ENCODE measurements around the gene RIPPLY2.

The RIPPLY2 gene

GRCh38 chr6:83860359-83860755 is 7.2 kb downstream of the RIPPLY2 start:
- no peak overlapping the region; the same call in 1 of the 2 replicates for H3K27ac ChIP-seq
- TF ChIP-seq CTCF (conservative IDR thresholded peaks at IDR 0.05) (no peak), ZFX (IDR thresholded peaks at IDR 0.05) (no peak)

GRCh38 chr6:83860782-83861495 is 7.8 kb downstream of the RIPPLY2 start:
- no peak overlapping the region for H3K27ac ChIP-seq
- TF ChIP-seq ZFX (IDR thresholded peaks at IDR 0.05): no peak
- TF ChIP-seq CTCF (conservative IDR thresholded peaks at IDR 0.05): no peak

GRCh38 chr6:83862776-83863471 is 9.8 kb downstream of the RIPPLY2 start:
- no peak overlapping the region for H3K27ac ChIP-seq
- TF ChIP-seq ZFX (IDR thresholded peaks at IDR 0.05) (no peak), CTCF (conservative IDR thresholded peaks at IDR 0.05) (no peak)

GRCh38 chr6:83867043-83867442 is 13.9 kb downstream of the RIPPLY2 start:
- no peak overlapping the region for H3K27ac ChIP-seq
- no peak for TF ChIP-seq CTCF (conservative IDR thresholded peaks at IDR 0.05)
- no peak for TF ChIP-seq ZFX (IDR thresholded peaks at IDR 0.05)

GRCh38 chr6:83867527-83868161 is 14.5 kb downstream of the RIPPLY2 start:
- no peak overlapping the region for H3K27ac ChIP-seq
- TF ChIP-seq CTCF (conservative IDR thresholded peaks at IDR 0.05): no peak
- no peak for TF ChIP-seq ZFX (IDR thresholded peaks at IDR 0.05)

GRCh38 chr6:83868639-83869038 is 15.5 kb downstream of the RIPPLY2 start:
- TF ChIP-seq ZFX (IDR thresholded peaks at IDR 0.05) (no peak), CTCF (conservative IDR thresholded peaks at IDR 0.05) (no peak)
- H3K27ac ChIP-seq: no peak overlapping the region

- no peak overlapping the region for H3K27ac ChIP-seq
- TF ChIP-seq ZFX (IDR thresholded peaks at IDR 0.05) (no peak), CTCF (conservative IDR thresholded peaks at IDR 0.05) (no peak)
These were observed 17.5 kb downstream of the RIPPLY2 start for GRCh38 chr6:83870649-83871048.

Measured in C4-2B (cell line).